Loucy (cell line): Measurements from ENCODE around the gene SLBP.

Source experiments
- H2AFZ ChIP-seq: fragments of 200-600 bp; sonication (generic); 2 replicates; pipeline ENCODE4 v1.6.0; 2016; ENCODE audit warnings: antibody characterized with exemption, mild to moderate bottlenecking, low read length, moderate library complexity
- H3F3A ChIP-seq: fragments of 200-600 bp; 2 replicates; pipeline ENCODE4 v1.6.0; 2016; ENCODE audit warnings: antibody characterized with exemption, low read depth, mild to moderate bottlenecking
- H3K27me3 ChIP-seq: fragments of 200-600 bp; sonication (generic); 2 replicates; pipeline ENCODE4 v1.6.1; 2014; ENCODE audit warnings: low read length, mild to moderate bottlenecking; ENCODE audit not compliant: insufficient read depth, poor library complexity, severe bottlenecking
- H3K36me3 ChIP-seq: fragments of 200-600 bp; sonication (generic); 2 replicates; pipeline ENCODE4 v1.6.1; 2016; ENCODE audit warnings: low read length; ENCODE audit not compliant: insufficient read depth
- H3K4me1 ChIP-seq: fragments of 200-600 bp; sonication (generic); 2 replicates; pipeline ENCODE4 v1.5.1; 2014; ENCODE audit warnings: low read length, mild to moderate bottlenecking; ENCODE audit not compliant: insufficient read depth, poor library complexity, severe bottlenecking
- H3K4me2 ChIP-seq: fragments of 200-600 bp; sonication (generic); 2 replicates; pipeline ENCODE4 v1.6.0; 2014; ENCODE audit warnings: antibody characterized with exemption, low read length, low read depth, mild to moderate bottlenecking; ENCODE audit not compliant: poor library complexity, severe bottlenecking
- H3K4me3 ChIP-seq: fragments of 200-600 bp; sonication (generic); 2 replicates; pipeline ENCODE4 v1.5.1; 2014; ENCODE audit warnings: low read length, mild to moderate bottlenecking, mixed read lengths; ENCODE audit not compliant: poor library complexity, severe bottlenecking
- H3K79me2 ChIP-seq: fragments of 200-600 bp; sonication (generic); 2 replicates; pipeline ENCODE4 v1.6.1; 2014; ENCODE audit warnings: low read length; ENCODE audit not compliant: insufficient read depth
- H3K9ac ChIP-seq: fragments of 200-600 bp; sonication (generic); 2 replicates; pipeline ENCODE4 v1.6.0; 2014; ENCODE audit warnings: mild to moderate bottlenecking, low read depth, low read length, moderate library complexity; ENCODE audit not compliant: poor library complexity, severe bottlenecking
- H3K9me2 ChIP-seq: fragments of 200-600 bp; sonication (generic); replicated peaks from 2 replicates; pipeline ENCODE4 v1.6.1; 2016; ENCODE audit warnings: low read depth, low read length, mixed read lengths
- H3K9me3 ChIP-seq: fragments of 200-600 bp; sonication (generic); 2 replicates; pipeline ENCODE4 v1.6.1; 2014; ENCODE audit warnings: mild to moderate bottlenecking, antibody characterized with exemption, low read length, low read depth; ENCODE audit not compliant: insufficient read depth
- H4K20me1 ChIP-seq: fragments of 200-600 bp; sonication (generic); 2 replicates; pipeline ENCODE4 v1.6.0; 2014; ENCODE audit warnings: antibody characterized with exemption, low read length, mild to moderate bottlenecking; ENCODE audit not compliant: insufficient read depth, poor library complexity, severe bottlenecking
- CTCF ChIP-seq: fragments of 200-600 bp; sonication (generic); conservative IDR thresholded peaks from 2 replicates; pipeline ENCODE4 v1.5.1; 2014; ENCODE audit warnings: mild to moderate bottlenecking, antibody characterized with exemption, low read length
- EZH2phosphoT487 ChIP-seq: fragments of 200-600 bp; IDR thresholded peaks from 2 replicates; pipeline ENCODE4 v1.6.1; 2018; ENCODE audit warnings: antibody characterized with exemption, mild to moderate bottlenecking, moderate library complexity, borderline replicate concordance

SLBP gene

GRCh38 chr4:1667273-1667672, 44.8 kb downstream of the SLBP start:
- H3K4me1 ChIP-seq: no peaks in the 10 kb centered on the region
- no peaks in the 10 kb centered on the region for H3K9me3 ChIP-seq
- H3K4me3 ChIP-seq: no peak overlapping the region
- H3K27me3 ChIP-seq: no peaks in the 10 kb centered on the region
- no peaks in the 10 kb centered on the region for H4K20me1 ChIP-seq
- no peak overlapping the region for H3K9ac ChIP-seq
- TF ChIP-seq CTCF (no peak), EZH2phosphoT487 (no peak)
- no peaks in the 10 kb centered on the region for H3K79me2 ChIP-seq
- H3K36me3 ChIP-seq: no peaks in the 10 kb centered on the region
- H3F3A ChIP-seq: no peaks in the 10 kb centered on the region
- H2AFZ ChIP-seq: no peak overlapping the region
- H3K9me2 ChIP-seq: no peaks in the 10 kb centered on the region
- H3K4me2 ChIP-seq: no peak overlapping the region

- H3F3A ChIP-seq: no peaks in the 10 kb centered on the region
- no peak overlapping the region for H3K4me2 ChIP-seq
- no peaks in the 10 kb centered on the region for H3K36me3 ChIP-seq
- no peaks in the 10 kb centered on the region for H3K9me2 ChIP-seq
- H2AFZ ChIP-seq: no peak overlapping the region
- no peaks in the 10 kb centered on the region for H3K27me3 ChIP-seq
- no peaks in the 10 kb centered on the region for H3K9me3 ChIP-seq
- no peak for TF ChIP-seq CTCF
- TF ChIP-seq EZH2phosphoT487: no peak
- H3K9ac ChIP-seq: no peak overlapping the region
- H4K20me1 ChIP-seq: no peaks in the 10 kb centered on the region
- H3K4me3 ChIP-seq: no peak overlapping the region
- H3K79me2 ChIP-seq: no peaks in the 10 kb centered on the region
- H3K4me1 ChIP-seq: no peaks in the 10 kb centered on the region
These were observed 45.7 kb downstream of the SLBP start for GRCh38 chr4:1666391-1666790.

GRCh38 chr4:1664141-1664540, 48.0 kb downstream of the SLBP start:
- H2AFZ ChIP-seq: no peak overlapping the region
- no peak for TF ChIP-seq EZH2phosphoT487
- no peak for TF ChIP-seq CTCF
- H3K9ac ChIP-seq: no peak overlapping the region
- H3K36me3 ChIP-seq: no peaks in the 10 kb centered on the region
- H3K4me3 ChIP-seq: no peak overlapping the region
- H3K4me2 ChIP-seq: no peak overlapping the region
- no peaks in the 10 kb centered on the region for H3K9me3 ChIP-seq
- H3K27me3 ChIP-seq: no peaks in the 10 kb centered on the region
- H4K20me1 ChIP-seq: no peaks in the 10 kb centered on the region
- no peaks in the 10 kb centered on the region for H3K9me2 ChIP-seq
- no peaks in the 10 kb centered on the region for H3K4me1 ChIP-seq
- no peaks in the 10 kb centered on the region for H3F3A ChIP-seq
- no peaks in the 10 kb centered on the region for H3K79me2 ChIP-seq
